HT-29 (cell line): ENCODE data around the gene PAPLN. TPM values are rescaled to one million over a fixed set of nuclear protein-coding genes. Genes with fewer than 3 reads are reported as not detected.
"Not testable (repeated sequence)": the region's sequence is repeated elsewhere in the genome, so short reads cannot be mapped to it uniquely, and the experiment has no call there.

Source experiments
- DNase-seq: peaks from one replicate; pipeline ENCODE4 v3.0.0-alpha.2; 2015; ENCODE audit warnings: low spot score
- total RNA-seq: library from RNA; depleted of rRNA; stranded (reverse); fragments of >200 nt; shearing (Covaris generic); gene quantifications from 2 replicates; pipeline ENCODE4 v1.2.3, GENCODE V29; 2014; rRNA removed

Gene PAPLN
- total RNA-seq, result 0.13 and 0.25 TPM in 2 replicates

DNA sequence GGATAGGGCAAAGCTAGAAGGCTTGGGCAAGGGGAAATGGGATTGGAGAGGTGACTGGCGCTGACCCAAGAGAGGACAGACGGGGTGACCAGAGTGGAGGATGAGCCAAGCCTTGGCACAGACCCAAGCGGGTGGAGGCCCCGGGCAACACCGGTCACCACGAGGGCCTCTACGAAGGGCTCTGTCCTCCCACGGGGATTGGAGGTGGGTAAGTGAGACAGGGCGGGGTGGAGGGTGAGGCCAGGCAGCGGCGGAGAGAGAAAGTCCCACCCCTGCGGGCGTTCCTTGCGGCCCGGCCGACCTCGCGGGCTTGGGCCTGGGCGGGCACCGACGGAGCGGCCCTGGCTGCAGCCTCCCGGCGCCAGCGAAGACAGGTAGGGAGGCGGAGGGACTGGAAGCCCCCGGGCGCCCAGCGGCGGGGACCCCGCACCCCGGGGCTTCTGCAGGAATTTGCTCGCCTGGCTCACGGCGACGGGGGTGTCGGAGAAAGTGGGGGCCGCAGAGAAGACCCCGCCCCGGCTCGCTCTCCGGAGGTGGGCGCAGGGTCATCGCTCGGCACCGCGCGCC, at the start of gene PAPLN:
TSS of gene PAPLN (plus strand) at position 288 of the 567 bp plus-strand sequence. CDS start 2,273 bp downstream, outside the sequence.
- DNase-seq, result peak; percentile 14

DNA sequence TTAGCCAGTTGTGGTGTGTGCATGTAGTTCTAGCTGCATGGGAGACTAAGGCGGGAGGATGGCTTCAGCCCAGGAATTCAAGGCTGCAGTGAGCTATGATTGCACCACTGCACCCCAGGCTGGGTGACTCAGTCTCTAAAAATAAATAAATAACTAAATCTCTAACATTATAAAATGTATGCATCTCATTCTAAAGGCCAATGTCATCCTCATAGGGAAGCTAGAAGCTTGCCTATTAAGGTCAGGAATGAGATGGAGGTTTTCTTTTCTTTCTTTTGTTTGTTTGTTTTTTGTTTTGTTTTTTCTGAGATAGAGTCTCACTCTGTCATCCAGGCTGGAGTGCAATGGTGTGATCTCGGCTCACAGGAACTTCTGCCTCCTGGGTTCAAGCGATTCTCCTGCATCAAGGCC, 48.8 kb upstream of the PAPLN start:
- no peak for DNase-seq

GRCh38 chr14:73189651-73190050, 47.7 kb upstream of the PAPLN start:
- DNase-seq, result no peak

DNA sequence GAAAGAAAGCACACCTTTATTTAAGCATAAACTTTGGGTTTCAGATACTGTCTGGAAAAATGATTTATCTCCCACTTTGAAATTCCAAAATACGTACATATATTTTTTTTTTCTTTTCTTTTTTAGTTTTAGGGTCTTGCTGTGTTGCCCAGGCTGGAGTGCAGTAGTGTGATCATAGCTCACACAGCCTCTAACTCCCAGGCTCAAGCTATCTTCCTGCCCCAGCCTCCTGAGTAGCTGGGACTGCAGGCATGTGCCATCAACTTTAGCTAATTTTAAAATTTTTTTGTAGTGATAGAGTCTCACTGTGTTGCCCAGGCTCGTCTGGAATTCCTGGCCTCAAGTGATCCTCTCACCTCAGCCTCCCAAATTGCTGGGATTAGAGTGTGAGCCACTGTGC, 45.9 kb upstream of the PAPLN start:
- no peak for DNase-seq

- DNase-seq, result not testable (repeated sequence)
These were observed 43.0 kb upstream of the PAPLN start for GRCh38 chr14:73194306-73194705.

- DNase-seq, result no peak
These were observed 39.1 kb upstream of the PAPLN start for GRCh38 chr14:73198253-73198652.

DNA sequence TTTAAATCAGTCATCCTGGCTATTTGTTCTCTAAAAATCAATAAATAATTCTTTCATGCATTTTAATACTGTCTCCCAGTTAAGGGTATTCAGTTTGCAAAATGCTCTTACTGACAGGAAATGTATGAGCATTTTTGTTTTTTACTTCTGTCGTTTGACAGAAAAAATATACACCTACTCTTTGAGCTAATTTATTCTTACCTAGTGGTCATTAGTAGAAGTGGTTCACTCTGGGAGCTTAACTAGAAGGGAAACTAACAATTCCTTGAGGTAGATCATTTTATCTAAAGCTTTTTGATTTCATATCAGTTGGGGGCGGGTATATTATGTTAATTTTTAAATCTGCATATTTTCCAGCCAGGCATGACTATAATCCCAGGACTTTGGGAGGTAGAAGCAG, 33.8 kb upstream of the PAPLN start:
- no peak for DNase-seq

- no peak for DNase-seq
These were observed 29.7 kb upstream of the PAPLN start for GRCh38 chr14:73207615-73208014.

DNA sequence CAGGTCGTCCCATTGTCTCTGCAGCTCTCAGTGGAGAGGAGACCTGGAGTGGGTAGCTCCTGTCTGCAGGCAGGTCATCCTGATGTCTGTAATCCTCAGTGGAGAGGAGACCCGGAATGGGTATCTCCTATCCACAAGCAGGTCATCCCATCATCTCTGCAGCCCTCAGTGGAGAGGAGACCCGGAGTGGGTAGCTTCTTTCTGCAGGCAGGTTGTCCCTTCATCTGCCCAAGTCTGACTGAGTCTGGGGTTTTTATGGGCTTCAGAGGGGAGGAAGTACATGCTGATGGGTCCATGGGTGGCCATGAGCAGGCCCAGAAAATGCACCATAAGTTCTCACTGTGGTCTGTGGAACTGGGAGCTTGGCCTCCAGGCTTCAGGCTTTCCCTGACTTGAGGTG, 28.9 kb upstream of the PAPLN start:
- no peak for DNase-seq

DNA sequence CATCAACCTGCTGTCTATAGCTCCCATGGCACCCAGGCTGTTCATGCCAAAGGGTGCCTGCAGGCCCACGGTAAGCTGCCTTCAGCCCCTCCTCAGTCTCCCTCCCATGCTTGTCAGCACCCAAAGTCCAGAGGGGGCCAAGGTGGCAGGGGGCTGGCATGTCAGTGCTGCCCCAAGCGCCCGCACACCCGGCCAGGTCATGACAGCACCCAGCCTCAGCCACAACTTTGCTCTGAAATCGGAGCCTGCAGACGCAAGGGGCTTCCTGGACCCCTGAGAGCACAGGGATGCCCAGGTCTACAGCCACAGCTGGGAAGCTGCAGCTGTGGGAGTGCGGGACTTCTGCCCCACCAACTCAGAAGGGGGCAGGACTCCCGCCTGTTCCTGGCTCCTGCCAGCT, 28.5 kb upstream of the PAPLN start:
- DNase-seq, result no peak

DNA sequence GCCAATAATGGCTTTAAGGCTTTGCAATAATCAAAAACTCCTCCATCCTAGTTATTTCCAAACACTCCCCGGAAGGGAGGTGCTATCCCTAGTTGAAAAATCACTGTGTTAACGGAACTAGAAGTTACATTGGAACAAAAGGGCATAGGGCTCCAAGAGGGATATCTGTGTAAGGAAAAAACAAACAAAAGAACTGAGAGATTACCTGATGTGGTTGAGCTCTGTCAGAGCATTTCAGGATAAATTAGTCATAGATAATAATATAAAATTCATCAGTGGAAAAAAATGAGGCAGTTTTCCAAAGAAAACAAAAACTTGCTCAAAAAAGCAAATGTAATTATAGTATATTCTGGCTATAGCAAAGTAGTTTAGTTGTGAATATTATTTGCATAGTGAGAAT, 27.4 kb upstream of the PAPLN start:
- DNase-seq, result no peak

- no peak for DNase-seq
These were observed 25.9 kb upstream of the PAPLN start for GRCh38 chr14:73211251-73212040.

- DNase-seq, result no peak
These were observed 21.3 kb upstream of the PAPLN start for GRCh38 chr14:73216030-73216429.

DNA sequence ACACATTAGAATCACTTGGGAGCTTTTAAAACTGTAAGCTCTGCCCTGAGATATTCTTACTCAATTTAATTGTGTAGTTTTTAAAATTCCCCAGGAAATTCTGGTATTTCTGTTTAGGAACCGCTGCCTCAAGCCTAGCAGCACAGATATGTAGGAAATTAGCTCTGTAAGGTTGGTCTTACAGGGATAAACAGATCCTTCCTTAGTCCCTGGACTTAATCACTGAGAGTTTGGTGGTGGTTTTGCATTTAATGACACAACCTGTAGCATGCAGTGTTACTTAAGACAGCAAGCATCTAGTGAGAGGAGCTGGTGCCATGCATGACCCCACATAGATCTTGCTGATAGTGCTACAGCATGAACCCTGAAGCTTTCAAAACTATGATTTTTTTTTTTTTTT, 19.9 kb upstream of the PAPLN start:
- DNase-seq, result no peak

GRCh38 chr14:73220061-73220460, 17.2 kb upstream of the PAPLN start:
- no peak for DNase-seq

- no peak for DNase-seq
These were observed 16.7 kb upstream of the PAPLN start for GRCh38 chr14:73220634-73221033.

GRCh38 chr14:73221945-73222344, 15.4 kb upstream of the PAPLN start:
- DNase-seq, result no peak

- no peak for DNase-seq
These were observed 14.3 kb upstream of the PAPLN start for GRCh38 chr14:73223049-73223448.

- no peak for DNase-seq
These were observed 11.8 kb upstream of the PAPLN start for GRCh38 chr14:73225496-73225895.

GRCh38 chr14:73227812-73228781, 9.2 kb upstream of the PAPLN start:
- DNase-seq, result no peak

GRCh38 chr14:73230051-73230450, 7.3 kb upstream of the PAPLN start:
- DNase-seq, result no peak
